Bronchial epithelial cell (primary cell): ENCODE results near the gene TMCO2. TPM values are rescaled to one million over a fixed set of nuclear protein-coding genes. Genes with fewer than 3 reads are reported as not detected.
"Not testable (repeated sequence)": the region's sequence is repeated elsewhere in the genome, so short reads cannot be mapped to it uniquely, and the experiment has no call there.

Source experiments
- DNase-seq: peaks from one replicate; pipeline ENCODE4 v3.0.0-alpha.2; 2010; ENCODE audit warnings: low read depth
- FAIRE-seq: peaks from 2 replicates; lab custom pipeline; 2011; peaks lifted over from hg19 to GRCh38; lab: Jason Lieb, UNC
- H3K27me3 ChIP-seq: 2 replicates; pipeline ENCODE4 v1.5.1; 2011; ENCODE audit warnings: low read length; ENCODE audit not compliant: control insufficient read depth, insufficient read depth
- H3K36me3 ChIP-seq: 2 replicates; pipeline ENCODE4 v1.5.1; 2011; ENCODE audit warnings: low read length; ENCODE audit not compliant: control insufficient read depth, insufficient read depth
- H3K4me3 ChIP-seq: 2 replicates; pipeline ENCODE4 v1.5.1; 2011; ENCODE audit warnings: mild to moderate bottlenecking, low read depth, low read length, control low read depth
- total RNA-seq: library from RNA; depleted of rRNA; stranded (reverse); fragments of >200 nt; gene quantifications from 2 replicates; pipeline ENCODE4 v1.2.1, GENCODE V29; 2014
- TF ChIP-seq, protein P1 (sequence below): IDR thresholded peaks from 2 replicates; pipeline ENCODE4 v1.5.1; 2011; ENCODE audit warnings: mild to moderate bottlenecking, moderate library complexity, low read length, control low read depth, inconsistent platforms; ENCODE audit not compliant: insufficient read depth, severe bottlenecking

The TMCO2 gene
- total RNA-seq = not detected in 2 replicates

DNA sequence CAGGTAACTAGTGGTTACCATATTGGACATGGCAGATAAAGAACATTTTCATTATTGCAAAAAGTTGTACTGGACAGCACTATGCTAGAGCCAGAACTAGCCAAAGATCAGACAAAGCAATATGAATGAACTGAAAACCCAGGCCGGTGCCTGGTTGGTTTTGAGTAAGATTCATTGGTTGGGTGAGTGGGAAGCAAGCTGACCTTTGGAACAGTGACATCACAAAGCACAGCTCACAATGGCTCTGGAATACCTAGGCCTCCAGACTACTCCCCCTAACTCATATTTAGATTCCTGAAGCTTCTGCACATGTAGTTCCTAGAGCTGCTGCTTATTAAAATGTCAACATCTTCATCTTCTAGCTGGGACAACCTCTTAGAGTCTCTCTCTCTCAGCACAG, at the start of gene TMCO2:
Gene TMCO2 (plus strand): TSS at position 283 of the 400 bp plus-strand sequence. CDS start 57 bp downstream, at position 340.
- DNase-seq (no peak), FAIRE-seq (no peak)
- Histone ChIP-seq H3K27me3 (no peaks in the 10 kb centered on the region), H3K36me3 (no peaks in the 10 kb centered on the region), H3K4me3 (no peak within 1 kb of the TSS)
- TF ChIP-seq, protein P1, sequence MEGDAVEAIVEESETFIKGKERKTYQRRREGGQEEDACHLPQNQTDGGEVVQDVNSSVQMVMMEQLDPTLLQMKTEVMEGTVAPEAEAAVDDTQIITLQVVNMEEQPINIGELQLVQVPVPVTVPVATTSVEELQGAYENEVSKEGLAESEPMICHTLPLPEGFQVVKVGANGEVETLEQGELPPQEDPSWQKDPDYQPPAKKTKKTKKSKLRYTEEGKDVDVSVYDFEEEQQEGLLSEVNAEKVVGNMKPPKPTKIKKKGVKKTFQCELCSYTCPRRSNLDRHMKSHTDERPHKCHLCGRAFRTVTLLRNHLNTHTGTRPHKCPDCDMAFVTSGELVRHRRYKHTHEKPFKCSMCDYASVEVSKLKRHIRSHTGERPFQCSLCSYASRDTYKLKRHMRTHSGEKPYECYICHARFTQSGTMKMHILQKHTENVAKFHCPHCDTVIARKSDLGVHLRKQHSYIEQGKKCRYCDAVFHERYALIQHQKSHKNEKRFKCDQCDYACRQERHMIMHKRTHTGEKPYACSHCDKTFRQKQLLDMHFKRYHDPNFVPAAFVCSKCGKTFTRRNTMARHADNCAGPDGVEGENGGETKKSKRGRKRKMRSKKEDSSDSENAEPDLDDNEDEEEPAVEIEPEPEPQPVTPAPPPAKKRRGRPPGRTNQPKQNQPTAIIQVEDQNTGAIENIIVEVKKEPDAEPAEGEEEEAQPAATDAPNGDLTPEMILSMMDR = no peak

DNA sequence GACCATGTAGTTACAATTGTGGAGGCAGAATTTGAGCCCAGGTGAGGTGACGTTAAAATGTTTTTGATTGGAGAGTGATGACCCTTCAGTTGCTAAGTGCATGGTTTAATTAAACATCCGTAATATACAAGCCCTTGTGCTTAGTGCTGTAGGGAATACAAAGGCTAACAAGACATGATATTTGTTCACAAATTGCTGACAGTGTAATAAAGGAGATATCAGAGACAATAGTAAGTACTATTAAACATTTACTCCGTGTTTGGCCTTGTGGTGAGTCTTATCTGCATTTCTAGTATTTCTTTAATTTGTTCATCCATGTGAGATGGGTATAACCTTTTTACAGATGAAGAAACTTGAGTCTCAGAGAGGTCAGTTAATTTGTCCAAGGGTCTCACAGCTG, 48.6 kb upstream of the TMCO2 start:
- FAIRE-seq (no peak), DNase-seq (no peak)
- peaks cover 2% of the 10 kb centered on the region for H3K36me3 ChIP-seq
- H3K4me3 ChIP-seq = no peak overlapping the region
- TF ChIP-seq, protein P1 = no peak
- H3K27me3 ChIP-seq = no peaks in the 10 kb centered on the region

DNA sequence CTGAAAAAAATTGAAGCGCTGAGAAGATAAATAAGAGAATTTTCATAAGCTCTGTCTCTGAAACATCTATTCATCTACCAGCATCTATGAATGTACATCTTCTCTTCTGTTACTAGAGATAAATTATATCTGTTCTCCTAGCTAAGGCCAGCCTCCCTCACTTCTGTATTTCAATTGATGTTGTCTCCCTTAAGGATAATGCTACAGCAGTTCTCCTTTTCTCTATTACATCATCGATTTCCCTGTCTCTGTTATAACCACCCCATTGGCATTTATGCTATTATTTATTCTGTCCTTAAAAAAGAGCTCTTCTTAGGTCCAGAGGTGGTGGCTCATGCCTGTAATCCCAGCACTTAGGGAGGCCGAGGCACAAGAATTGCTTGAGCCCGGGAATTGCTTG, 42.9 kb upstream of the TMCO2 start:
- Histone ChIP-seq H3K36me3 (peaks cover 6% of the 10 kb centered on the region), H3K4me3 (no peak overlapping the region), H3K27me3 (no peaks in the 10 kb centered on the region)
- no peak for FAIRE-seq
- DNase-seq = no peak
- TF ChIP-seq, protein P1 = no peak

DNA sequence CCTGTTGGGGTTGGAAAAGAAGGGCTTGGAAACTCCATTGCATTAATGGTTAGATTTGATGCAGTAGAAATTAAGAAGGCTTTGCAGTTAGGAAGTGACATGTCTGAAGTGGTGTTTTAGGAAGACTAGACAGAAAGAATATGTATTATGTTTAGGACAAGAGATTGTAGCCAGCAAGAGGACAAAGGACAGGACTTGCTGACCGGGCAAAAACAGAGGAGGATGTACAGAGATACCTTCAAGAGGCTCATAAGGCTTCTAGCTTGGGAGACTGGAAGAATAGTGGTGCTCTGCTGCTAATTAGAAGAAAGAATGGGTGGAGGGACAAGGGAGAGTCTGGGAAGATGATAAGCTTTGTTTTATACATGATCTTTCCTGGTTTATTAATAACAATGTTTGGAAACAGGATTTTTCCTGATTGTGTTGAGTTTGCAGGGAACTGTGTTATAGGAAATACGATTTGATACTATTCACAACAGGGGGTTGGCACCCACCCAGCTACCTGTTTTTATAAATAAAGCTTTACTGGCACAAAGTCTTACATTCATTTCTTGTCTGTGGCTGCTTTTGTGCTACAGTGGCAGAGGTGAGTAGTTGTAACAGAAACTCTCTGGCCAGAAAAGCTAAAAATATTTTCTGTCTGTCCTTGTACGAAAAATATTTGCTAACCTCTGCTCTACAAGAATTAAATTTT, 37.1 kb upstream of the TMCO2 start:
- TF ChIP-seq, protein P1 = no peak
- H3K36me3 ChIP-seq = peaks cover 3% of the 10 kb centered on the region
- FAIRE-seq (no peak), DNase-seq (no peak)
- H3K4me3 ChIP-seq = no peak overlapping the region
- H3K27me3 ChIP-seq = no peaks in the 10 kb centered on the region

DNA sequence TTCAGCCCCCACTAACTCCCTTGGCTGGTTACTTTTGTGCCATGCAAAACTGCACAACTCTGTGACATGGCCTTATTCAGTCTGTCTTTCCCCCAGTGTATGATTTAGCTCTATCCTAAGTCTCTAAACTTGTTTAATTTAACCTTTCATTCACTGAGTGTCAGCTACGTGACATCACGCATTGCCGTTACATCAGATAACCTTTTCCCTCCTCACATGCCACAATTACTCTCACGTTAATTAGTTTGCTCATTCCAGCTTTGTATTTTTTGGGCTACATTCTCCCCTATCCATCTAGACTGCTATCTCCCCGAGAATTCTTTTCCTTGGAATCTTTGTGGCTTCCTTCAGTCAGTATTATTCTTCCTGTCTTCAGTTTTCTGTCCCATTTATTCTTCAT, 29.4 kb upstream of the TMCO2 start:
- no peak for DNase-seq
- Histone ChIP-seq H3K27me3 (no peaks in the 10 kb centered on the region), H3K36me3 (no peaks in the 10 kb centered on the region), H3K4me3 (no peak overlapping the region)
- TF ChIP-seq, protein P1 = no peak
- no peak for FAIRE-seq

DNA sequence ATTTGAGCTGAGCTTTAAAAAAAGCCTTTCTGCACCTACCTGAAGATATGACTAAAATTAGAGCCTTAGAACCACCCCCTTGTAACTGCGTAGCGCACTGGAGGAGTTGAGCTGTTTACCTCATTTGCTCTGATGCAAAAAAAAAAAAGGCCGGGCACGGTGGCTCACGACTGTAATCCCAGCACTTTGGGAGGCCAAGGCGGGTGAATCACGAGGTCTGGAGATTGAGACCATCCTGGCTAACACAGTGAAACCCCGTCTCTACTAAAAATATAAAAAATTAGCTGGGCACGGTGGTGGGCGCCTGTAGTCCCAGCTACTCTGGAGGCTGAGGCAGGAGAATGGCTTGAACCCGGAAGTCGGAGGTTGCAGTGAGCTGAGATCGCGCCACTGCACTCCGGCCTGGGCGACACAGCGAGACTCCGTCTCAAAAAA, 26.2 kb upstream of the TMCO2 start:
- H3K4me3 ChIP-seq, H3K27me3 ChIP-seq, DNase-seq, FAIRE-seq, H3K36me3 ChIP-seq: not testable (repeated sequence)
